HEK293 (cell line): ENCODE data around the gene GNG12.

ENCODE experiments used
- EGR2 ChIP-seq: fragments of 450-650 bp; formaldehyde crosslinking; IDR thresholded peaks from 2 replicates; pipeline ENCODE4 v1.5.1; 2016; ENCODE audit warnings: low read depth, missing biosample characterization, missing genetic modification characterization
- GLIS1 ChIP-seq: fragments of 450-650 bp; formaldehyde crosslinking; IDR thresholded peaks from 2 replicates; pipeline ENCODE4 v1.5.1; 2016; ENCODE audit warnings: missing biosample characterization, missing genetic modification characterization
- HOXC10 ChIP-seq: sonication (generic); formaldehyde crosslinking; IDR thresholded peaks from 2 replicates; pipeline ENCODE4 v1.8.1; 2023; ENCODE audit warnings: mild to moderate bottlenecking, missing genetic modification reagents
- KLF9 ChIP-seq: fragments of 450-650 bp; formaldehyde crosslinking; IDR thresholded peaks from 2 replicates; pipeline ENCODE4 v1.5.1; 2016; ENCODE audit warnings: missing biosample characterization, missing genetic modification characterization, low read depth
- TCF7L2 ChIP-seq: IDR thresholded peaks from 2 replicates; pipeline ENCODE4 v1.6.1; 2011; ENCODE audit warnings: low read depth, mild to moderate bottlenecking, inconsistent platforms, low read length, moderate library complexity, borderline replicate concordance
- TRIM28 ChIP-seq: IDR thresholded peaks from 2 replicates; pipeline ENCODE4 v1.6.1; 2011; ENCODE audit warnings: low read length, control low read depth, borderline replicate concordance
- ZBTB1 ChIP-seq: fragments of 450-650 bp; formaldehyde crosslinking; IDR thresholded peaks from 2 replicates; pipeline ENCODE4 v1.5.1; 2016; ENCODE audit warnings: missing biosample characterization, missing genetic modification characterization
- ZBTB21 ChIP-seq: fragments of 450-650 bp; formaldehyde crosslinking; IDR thresholded peaks from 2 replicates; pipeline ENCODE4 v1.5.1; 2017; ENCODE audit warnings: missing biosample characterization, missing genetic modification characterization
- ZBTB48 ChIP-seq: fragments of 450-650 bp; formaldehyde crosslinking; IDR thresholded peaks from 2 replicates; pipeline ENCODE4 v1.5.1; 2016; ENCODE audit warnings: missing biosample characterization, missing genetic modification characterization
- ZNF121 ChIP-seq: fragments of 450-650 bp; formaldehyde crosslinking; IDR thresholded peaks from 2 replicates; pipeline ENCODE4 v1.5.1; 2016; ENCODE audit warnings: missing biosample characterization, missing genetic modification characterization
- ZNF140 ChIP-seq: fragments of 450-650 bp; formaldehyde crosslinking; IDR thresholded peaks from 2 replicates; pipeline ENCODE4 v1.5.1; 2016; ENCODE audit warnings: missing biosample characterization, missing genetic modification characterization
- ZNF18 ChIP-seq: fragments of 450-650 bp; formaldehyde crosslinking; IDR thresholded peaks from 2 replicates; pipeline ENCODE4 v1.5.1; 2016; ENCODE audit warnings: missing biosample characterization, missing genetic modification characterization
- ZNF2 ChIP-seq: fragments of 450-650 bp; formaldehyde crosslinking; IDR thresholded peaks from 2 replicates; pipeline ENCODE4 v1.5.1; 2016; ENCODE audit warnings: missing biosample characterization, missing genetic modification characterization
- ZNF202 ChIP-seq: fragments of 450-650 bp; formaldehyde crosslinking; IDR thresholded peaks from 2 replicates; pipeline ENCODE4 v1.5.1; 2016; ENCODE audit warnings: missing biosample characterization, missing genetic modification characterization, borderline replicate concordance
- ZNF23 ChIP-seq: fragments of 450-650 bp; formaldehyde crosslinking; IDR thresholded peaks from 2 replicates; pipeline ENCODE4 v1.5.1; 2016; ENCODE audit warnings: missing biosample characterization, missing genetic modification characterization, borderline replicate concordance
- ZNF26 ChIP-seq: fragments of 450-650 bp; formaldehyde crosslinking; IDR thresholded peaks from 2 replicates; pipeline ENCODE4 v1.5.1; 2016; ENCODE audit warnings: missing biosample characterization, missing genetic modification characterization
- ZNF324 ChIP-seq: fragments of 450-650 bp; formaldehyde crosslinking; IDR thresholded peaks from 2 replicates; pipeline ENCODE4 v1.5.1; 2016; ENCODE audit warnings: missing biosample characterization, missing genetic modification characterization
- ZNF350 ChIP-seq: fragments of 450-650 bp; formaldehyde crosslinking; IDR thresholded peaks from 2 replicates; pipeline ENCODE4 v1.5.0; 2017; ENCODE audit warnings: missing biosample characterization, mild to moderate bottlenecking, missing genetic modification characterization
- ZNF473 ChIP-seq: fragments of 450-650 bp; formaldehyde crosslinking; IDR thresholded peaks from 2 replicates; pipeline ENCODE4 v1.5.1; 2017; ENCODE audit warnings: missing biosample characterization, missing genetic modification characterization
- ZNF510 ChIP-seq: fragments of 450-650 bp; formaldehyde crosslinking; IDR thresholded peaks from 2 replicates; pipeline ENCODE4 v1.5.1; 2018; ENCODE audit warnings: mild to moderate bottlenecking, missing genetic modification characterization, missing biosample characterization; ENCODE audit not compliant: insufficient replicate concordance
- ZNF560 ChIP-seq: fragments of 450-650 bp; formaldehyde crosslinking; IDR thresholded peaks from 2 replicates; pipeline ENCODE4 v1.5.1; 2017; ENCODE audit warnings: missing biosample characterization, missing genetic modification characterization, borderline replicate concordance
- ZNF600 ChIP-seq: fragments of 450-650 bp; formaldehyde crosslinking; IDR thresholded peaks from 2 replicates; pipeline ENCODE4 v1.5.1; 2016; ENCODE audit warnings: missing biosample characterization, missing genetic modification characterization
- ZNF624 ChIP-seq: fragments of 450-650 bp; formaldehyde crosslinking; IDR thresholded peaks from 2 replicates; pipeline ENCODE4 v1.5.1; 2017; ENCODE audit warnings: missing biosample characterization, missing genetic modification characterization
- ZNF837 ChIP-seq: fragments of 450-650 bp; formaldehyde crosslinking; IDR thresholded peaks from 2 replicates; pipeline ENCODE4 v1.5.1; 2016; ENCODE audit warnings: missing biosample characterization, missing genetic modification characterization
- ZXDB ChIP-seq: fragments of 450-650 bp; formaldehyde crosslinking; IDR thresholded peaks from 2 replicates; pipeline ENCODE4 v1.5.1; 2016; ENCODE audit warnings: missing biosample characterization, missing genetic modification characterization
- TF ChIP-seq, protein P1 (sequence below): fragments of 450-650 bp; formaldehyde crosslinking; IDR thresholded peaks from 2 replicates; pipeline ENCODE4 v1.5.1; 2016; ENCODE audit warnings: missing biosample characterization, missing genetic modification characterization
- TF ChIP-seq, protein P2 (sequence below): fragments of 450-650 bp; formaldehyde crosslinking; IDR thresholded peaks from 2 replicates; pipeline ENCODE4 v1.5.1; 2016; ENCODE audit warnings: missing biosample characterization, missing genetic modification characterization
- TF ChIP-seq, protein P3 (sequence below): fragments of 450-650 bp; formaldehyde crosslinking; IDR thresholded peaks from 2 replicates; pipeline ENCODE4 v1.5.1; 2016; ENCODE audit warnings: missing biosample characterization, missing genetic modification characterization
- TF ChIP-seq, protein P4 (sequence below): fragments of 450-650 bp; formaldehyde crosslinking; IDR thresholded peaks from 2 replicates; pipeline ENCODE4 v1.5.1; 2016; ENCODE audit warnings: missing biosample characterization, missing genetic modification characterization, borderline replicate concordance

GNG12 gene

DNA sequence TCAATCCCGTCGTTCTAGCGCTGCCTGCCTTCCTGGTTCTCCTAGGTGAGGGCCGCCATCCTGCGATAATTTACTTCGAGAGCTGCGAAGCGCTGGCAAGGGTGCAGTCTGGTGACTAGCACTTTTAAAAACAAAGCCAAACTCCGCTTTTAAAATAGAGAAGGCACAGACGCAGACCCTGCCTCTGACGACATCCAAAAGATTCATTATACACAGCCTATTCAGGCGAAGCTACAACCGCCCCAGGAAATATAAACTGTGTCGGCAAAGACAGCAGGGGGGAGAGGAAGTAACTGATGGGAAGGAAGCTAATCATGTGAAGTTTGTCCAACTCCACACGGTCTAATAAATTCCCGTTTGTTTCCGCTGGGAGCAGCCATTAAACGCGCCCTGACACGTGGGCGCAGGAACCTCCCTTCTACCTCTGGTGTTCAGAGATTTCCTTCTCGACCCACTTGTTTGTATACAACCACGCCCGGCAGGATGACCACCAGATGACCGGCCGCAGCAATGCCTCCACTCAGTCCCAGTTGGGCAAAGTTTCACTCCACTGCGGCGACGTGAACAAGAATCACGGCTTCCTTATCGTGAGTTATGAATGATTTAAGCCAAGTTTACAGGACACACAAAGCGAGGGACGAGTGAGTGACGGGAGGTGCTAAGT is 1.3 kb downstream of the GNG12 start (continued):
- TF ChIP-seq ZNF202 (tag by site-specific recombination) (no peak), EGR2 (tag by site-specific recombination) (peak; percentile 84), GLIS1 (tag by site-specific recombination) (peak; percentile 94), ZNF18 (tag by site-specific recombination) (peak; percentile 80), ZNF350 (tag by site-specific recombination) (no peak), ZBTB1 (tag by site-specific recombination) (0 out of 2 replicates have a peak, but pooled peaks have one; percentile 35), ZNF473 (tag by site-specific recombination) (no peak), ZNF624 (no peak), ZNF23 (tag by site-specific recombination) (no peak), ZNF510 (tag by site-specific recombination) (no peak), ZNF837 (no peak), TCF7L2 (peak; percentile 77), TRIM28 (peak; percentile 90), HOXC10 (CRISPR knock-in tag) (no peak), ZXDB (peak; percentile 91), ZNF324 (tag by site-specific recombination) (no peak), ZNF140 (tag by site-specific recombination) (no peak), ZNF121 (tag by site-specific recombination) (no peak), ZNF26 (tag by site-specific recombination) (no peak), ZBTB48 (tag by site-specific recombination) (no peak), KLF9 (peak; percentile 13; the same call in 1 of the 2 replicates), ZNF600 (tag by site-specific recombination) (peak; percentile 92), ZBTB21 (tag by site-specific recombination) (peak; percentile 84), ZNF560 (tag by site-specific recombination) (no peak), ZNF2 (tag by site-specific recombination) (peak; percentile 82)
- TF ChIP-seq, protein P1, sequence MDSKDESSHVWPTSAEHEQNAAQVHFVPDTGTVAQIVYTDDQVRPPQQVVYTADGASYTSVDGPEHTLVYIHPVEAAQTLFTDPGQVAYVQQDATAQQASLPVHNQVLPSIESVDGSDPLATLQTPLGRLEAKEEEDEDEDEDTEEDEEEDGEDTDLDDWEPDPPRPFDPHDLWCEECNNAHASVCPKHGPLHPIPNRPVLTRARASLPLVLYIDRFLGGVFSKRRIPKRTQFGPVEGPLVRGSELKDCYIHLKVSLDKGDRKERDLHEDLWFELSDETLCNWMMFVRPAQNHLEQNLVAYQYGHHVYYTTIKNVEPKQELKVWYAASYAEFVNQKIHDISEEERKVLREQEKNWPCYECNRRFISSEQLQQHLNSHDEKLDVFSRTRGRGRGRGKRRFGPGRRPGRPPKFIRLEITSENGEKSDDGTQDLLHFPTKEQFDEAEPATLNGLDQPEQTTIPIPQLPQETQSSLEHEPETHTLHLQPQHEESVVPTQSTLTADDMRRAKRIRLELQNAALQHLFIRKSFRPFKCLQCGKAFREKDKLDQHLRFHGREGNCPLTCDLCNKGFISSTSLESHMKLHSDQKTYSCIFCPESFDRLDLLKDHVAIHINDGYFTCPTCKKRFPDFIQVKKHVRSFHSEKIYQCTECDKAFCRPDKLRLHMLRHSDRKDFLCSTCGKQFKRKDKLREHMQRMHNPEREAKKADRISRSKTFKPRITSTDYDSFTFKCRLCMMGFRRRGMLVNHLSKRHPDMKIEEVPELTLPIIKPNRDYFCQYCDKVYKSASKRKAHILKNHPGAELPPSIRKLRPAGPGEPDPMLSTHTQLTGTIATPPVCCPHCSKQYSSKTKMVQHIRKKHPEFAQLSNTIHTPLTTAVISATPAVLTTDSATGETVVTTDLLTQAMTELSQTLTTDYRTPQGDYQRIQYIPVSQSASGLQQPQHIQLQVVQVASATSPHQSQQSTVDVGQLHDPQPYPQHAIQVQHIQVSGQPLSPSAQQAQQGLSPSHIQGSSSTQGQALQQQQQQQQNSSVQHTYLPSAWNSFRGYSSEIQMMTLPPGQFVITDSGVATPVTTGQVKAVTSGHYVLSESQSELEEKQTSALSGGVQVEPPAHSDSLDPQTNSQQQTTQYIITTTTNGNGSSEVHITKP (tag by site-specific recombination): peak; percentile 68
- TF ChIP-seq, protein P2, sequence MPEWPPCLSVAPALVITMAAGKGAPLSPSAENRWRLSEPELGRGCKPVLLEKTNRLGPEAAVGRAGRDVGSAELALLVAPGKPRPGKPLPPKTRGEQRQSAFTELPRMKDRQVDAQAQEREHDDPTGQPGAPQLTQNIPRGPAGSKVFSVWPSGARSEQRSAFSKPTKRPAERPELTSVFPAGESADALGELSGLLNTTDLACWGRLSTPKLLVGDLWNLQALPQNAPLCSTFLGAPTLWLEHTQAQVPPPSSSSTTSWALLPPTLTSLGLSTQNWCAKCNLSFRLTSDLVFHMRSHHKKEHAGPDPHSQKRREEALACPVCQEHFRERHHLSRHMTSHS (tag by site-specific recombination): peak; percentile 77; the same call in 1 of the 2 replicates
- TF ChIP-seq, protein P3, sequence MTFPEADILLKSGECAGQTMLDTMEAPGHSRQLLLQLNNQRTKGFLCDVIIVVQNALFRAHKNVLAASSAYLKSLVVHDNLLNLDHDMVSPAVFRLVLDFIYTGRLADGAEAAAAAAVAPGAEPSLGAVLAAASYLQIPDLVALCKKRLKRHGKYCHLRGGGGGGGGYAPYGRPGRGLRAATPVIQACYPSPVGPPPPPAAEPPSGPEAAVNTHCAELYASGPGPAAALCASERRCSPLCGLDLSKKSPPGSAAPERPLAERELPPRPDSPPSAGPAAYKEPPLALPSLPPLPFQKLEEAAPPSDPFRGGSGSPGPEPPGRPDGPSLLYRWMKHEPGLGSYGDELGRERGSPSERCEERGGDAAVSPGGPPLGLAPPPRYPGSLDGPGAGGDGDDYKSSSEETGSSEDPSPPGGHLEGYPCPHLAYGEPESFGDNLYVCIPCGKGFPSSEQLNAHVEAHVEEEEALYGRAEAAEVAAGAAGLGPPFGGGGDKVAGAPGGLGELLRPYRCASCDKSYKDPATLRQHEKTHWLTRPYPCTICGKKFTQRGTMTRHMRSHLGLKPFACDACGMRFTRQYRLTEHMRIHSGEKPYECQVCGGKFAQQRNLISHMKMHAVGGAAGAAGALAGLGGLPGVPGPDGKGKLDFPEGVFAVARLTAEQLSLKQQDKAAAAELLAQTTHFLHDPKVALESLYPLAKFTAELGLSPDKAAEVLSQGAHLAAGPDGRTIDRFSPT (tag by site-specific recombination): peak; percentile 35; the same call in 1 of the 2 replicates
- TF ChIP-seq, protein P4, sequence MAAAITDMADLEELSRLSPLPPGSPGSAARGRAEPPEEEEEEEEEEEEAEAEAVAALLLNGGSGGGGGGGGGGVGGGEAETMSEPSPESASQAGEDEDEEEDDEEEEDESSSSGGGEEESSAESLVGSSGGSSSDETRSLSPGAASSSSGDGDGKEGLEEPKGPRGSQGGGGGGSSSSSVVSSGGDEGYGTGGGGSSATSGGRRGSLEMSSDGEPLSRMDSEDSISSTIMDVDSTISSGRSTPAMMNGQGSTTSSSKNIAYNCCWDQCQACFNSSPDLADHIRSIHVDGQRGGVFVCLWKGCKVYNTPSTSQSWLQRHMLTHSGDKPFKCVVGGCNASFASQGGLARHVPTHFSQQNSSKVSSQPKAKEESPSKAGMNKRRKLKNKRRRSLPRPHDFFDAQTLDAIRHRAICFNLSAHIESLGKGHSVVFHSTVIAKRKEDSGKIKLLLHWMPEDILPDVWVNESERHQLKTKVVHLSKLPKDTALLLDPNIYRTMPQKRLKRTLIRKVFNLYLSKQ: no peak
